MCF 10A (cell line): ENCODE measurements around the gene BPTF. TPM values are rescaled to one million over a fixed set of nuclear protein-coding genes. Genes with fewer than 3 reads are reported as not detected.
"Not testable (repeated sequence)": the region's sequence is repeated elsewhere in the genome, so short reads cannot be mapped to it uniquely, and the experiment has no call there.

Experiments
- BruUV-seq: library from RNA; stranded (reverse); fragments of 400-500 nt; replicated peaks from 2 replicates; lab custom pipeline; 2021; lab: Mats Ljungman, UMichigan
- CTCF ChIA-PET: fragments of 300-600 bp; sonication (Branson Sonifier 250); formaldehyde crosslinking; extraction: SDS; loops from one replicate; lab custom pipeline; 2021; ENCODE audit warnings: antibody characterized with exemption, inconsistent platforms; lab: Yijun Ruan, JAX
- POLR2A ChIA-PET: fragments of 300-600, 350-650 bp; sonication (Branson Sonifier 250); formaldehyde crosslinking; extraction: SDS; loops from one replicate; lab custom pipeline; 2020; ENCODE audit warnings: antibody characterized with exemption, inconsistent platforms; lab: Yijun Ruan, JAX
- DNase-seq: peaks from one replicate; pipeline ENCODE4 v3.0.0-alpha.2; 2018; ENCODE audit not compliant: unreplicated experiment
- H3K27ac Mint-ChIP-seq: one replicate; pipeline ENCODE4 v1.8.0; 2022; ENCODE audit warnings: mild to moderate bottlenecking, low read depth, mixed read lengths; ENCODE audit not compliant: unreplicated experiment
- H3K27me3 Mint-ChIP-seq: one replicate; pipeline ENCODE4 v1.8.0; 2022; ENCODE audit warnings: mixed read lengths; ENCODE audit not compliant: insufficient read depth, unreplicated experiment
- H3K36me3 Mint-ChIP-seq: one replicate; pipeline ENCODE4 v1.8.0; 2022; ENCODE audit warnings: mild to moderate bottlenecking, moderate library complexity, mixed read lengths; ENCODE audit not compliant: insufficient read depth, unreplicated experiment
- H3K4me1 Mint-ChIP-seq: one replicate; pipeline ENCODE4 v1.8.0; 2022; ENCODE audit warnings: mixed read lengths; ENCODE audit not compliant: insufficient read depth, unreplicated experiment
- H3K4me3 Mint-ChIP-seq: one replicate; pipeline ENCODE4 v1.8.0; 2022; ENCODE audit warnings: mild to moderate bottlenecking, moderate library complexity, mixed read lengths; ENCODE audit not compliant: unreplicated experiment
- H3K9me3 Mint-ChIP-seq: one replicate; pipeline ENCODE4 v1.8.0; 2022; ENCODE audit warnings: mixed read lengths; ENCODE audit not compliant: unreplicated experiment
- CTCF ChIP-seq: fragments of 200-600 bp; IDR thresholded peaks from one replicate; pipeline ENCODE4 v1.8.0; 2022; ENCODE audit warnings: antibody characterized with exemption, mild to moderate bottlenecking; ENCODE audit not compliant: unreplicated experiment
- intact Hi-C: fragments of 100-400 bp; cut with micrococcal nuclease; formaldehyde crosslinking; loops from 2 replicates; pipeline ENCODE4 v1.14.1; 2022
- total RNA-seq: library from RNA; stranded (reverse); gene quantifications from 2 replicates; pipeline ENCODE4 v1.2.3, GENCODE V29; 2022

The BPTF gene
- total RNA-seq, 1 experiment from 2014 or later = 63.7 TPM

DNA sequence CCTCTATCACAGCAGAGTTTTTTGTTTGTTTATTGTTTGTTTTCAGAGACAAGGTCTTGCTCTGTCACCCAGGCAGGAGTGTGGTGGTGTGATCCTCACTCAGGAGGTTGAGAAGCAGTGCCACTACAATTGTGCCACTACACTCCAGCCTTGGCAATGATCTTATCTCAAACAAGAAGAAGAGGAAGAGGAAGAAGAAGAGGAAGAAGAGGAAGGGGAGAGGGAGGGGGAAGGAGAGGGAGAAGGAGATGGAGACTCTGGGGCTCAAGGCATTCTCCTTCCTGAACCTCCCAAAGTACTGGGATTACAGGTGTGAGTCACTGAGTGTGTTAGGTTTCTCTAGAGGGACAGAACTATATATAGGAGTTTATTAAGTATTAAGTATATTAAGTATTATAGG lies 188.1 kb downstream of the BPTF start:
- Mint-ChIP-seq H3K4me1 (no peaks in the 10 kb centered on the region), H3K27me3 (no peaks in the 10 kb centered on the region), H3K36me3 (no peaks in the 10 kb centered on the region), H3K27ac (peak overlapping the region; percentile 79), H3K9me3 (no peaks in the 10 kb centered on the region), H3K4me3 (no peak overlapping the region)
- CTCF ChIA-PET = no interaction called here
- no peak for DNase-seq
- POLR2A ChIA-PET = interaction anchor here (2.0 kb wide), 1 partner anchor 19 kb away, joined by 8 read pairs; no protein-coding TSS in a partner anchor
- BruUV-seq = no TSS peak
- intact Hi-C loops = no loop called here
- no peak for TF ChIP-seq CTCF

DNA sequence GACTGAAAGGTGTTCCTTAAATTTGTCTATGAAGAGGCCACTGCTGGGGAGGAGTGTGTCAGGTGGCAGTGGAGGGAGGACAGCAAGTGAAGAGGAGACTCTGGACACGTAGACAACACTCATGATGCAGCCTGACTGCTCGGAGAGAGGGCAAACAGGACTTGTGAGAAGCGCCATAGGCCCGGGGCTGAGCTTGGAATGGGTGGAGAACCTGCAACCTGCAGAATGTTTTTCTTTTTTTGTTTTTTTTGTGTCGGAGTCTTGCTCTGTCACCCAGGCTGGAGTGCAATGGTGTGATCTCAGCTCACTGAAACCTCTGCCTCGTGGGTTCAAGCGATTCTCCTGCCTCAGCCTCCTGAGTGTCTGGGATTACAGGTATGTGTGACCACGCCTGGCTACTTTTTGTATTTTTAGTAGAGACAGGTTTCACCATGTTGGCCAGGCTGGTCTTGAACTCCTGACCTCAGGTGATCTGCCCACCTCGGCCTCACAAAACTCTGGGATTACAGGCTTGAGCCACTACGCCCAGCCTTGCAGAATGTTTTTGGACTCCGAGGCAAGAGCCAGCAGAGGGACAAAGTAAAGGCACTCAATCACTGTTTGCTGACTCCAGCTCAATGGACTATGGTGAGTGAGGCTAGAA lies 189.9 kb downstream of the BPTF start:
- peaks cover 6% of the 10 kb centered on the region for H3K4me1 Mint-ChIP-seq
- DNase-seq = no peak
- intact Hi-C loops = no loop called here
- no peak overlapping the region for H3K27ac Mint-ChIP-seq
- peaks cover 9% of the 10 kb centered on the region for H3K36me3 Mint-ChIP-seq
- TF ChIP-seq CTCF = no peak
- H3K9me3 Mint-ChIP-seq = no peaks in the 10 kb centered on the region
- H3K4me3 Mint-ChIP-seq = no peak overlapping the region
- CTCF ChIA-PET = interaction anchor here (0.8 to 1.1 kb wide), 2 partner anchors 19 to 248 kb away, joined by 3 read pairs; partner anchors contain the start of gene C17orf58
- H3K27me3 Mint-ChIP-seq = no peaks in the 10 kb centered on the region
- POLR2A ChIA-PET = interaction anchor here (2.0 kb wide), 1 partner anchor 21 kb away, joined by 8 read pairs; no protein-coding TSS in a partner anchor
- no TSS peak for BruUV-seq

GRCh38 chr17:68016838-68017237 lies 191.5 kb downstream of the BPTF start:
- ChIA-PET POLR2A (interaction anchor here (0.6 kb wide), 1 partner anchor 35 kb away, joined by 3 read pairs; no protein-coding TSS in a partner anchor), CTCF (no interaction called here)
- Mint-ChIP-seq H3K4me3 (no peak overlapping the region), H3K27ac (no peak overlapping the region), H3K36me3 (peaks cover 15% of the 10 kb centered on the region), H3K27me3 (no peaks in the 10 kb centered on the region), H3K4me1 (peaks cover 6% of the 10 kb centered on the region), H3K9me3 (no peaks in the 10 kb centered on the region)
- no peak for DNase-seq
- intact Hi-C loops = no loop called here
- no peak for TF ChIP-seq CTCF
- no TSS peak for BruUV-seq

- H3K27me3 Mint-ChIP-seq, H3K4me3 Mint-ChIP-seq, H3K9me3 Mint-ChIP-seq, CTCF ChIA-PET, BruUV-seq, H3K4me1 Mint-ChIP-seq, POLR2A ChIA-PET, H3K27ac Mint-ChIP-seq, DNase-seq: not testable (repeated sequence)
- intact Hi-C loops = loop anchor here (2.0 kb wide), 1 partner anchor 24 kb away; no protein-coding TSS in a partner anchor
- peaks cover 15% of the 10 kb centered on the region for H3K36me3 Mint-ChIP-seq
These were observed 193.2 kb downstream of the BPTF start for GRCh38 chr17:68018493-68018892.
